ENCODE results near the gene LRRC4.

The LRRC4 gene

DNA sequence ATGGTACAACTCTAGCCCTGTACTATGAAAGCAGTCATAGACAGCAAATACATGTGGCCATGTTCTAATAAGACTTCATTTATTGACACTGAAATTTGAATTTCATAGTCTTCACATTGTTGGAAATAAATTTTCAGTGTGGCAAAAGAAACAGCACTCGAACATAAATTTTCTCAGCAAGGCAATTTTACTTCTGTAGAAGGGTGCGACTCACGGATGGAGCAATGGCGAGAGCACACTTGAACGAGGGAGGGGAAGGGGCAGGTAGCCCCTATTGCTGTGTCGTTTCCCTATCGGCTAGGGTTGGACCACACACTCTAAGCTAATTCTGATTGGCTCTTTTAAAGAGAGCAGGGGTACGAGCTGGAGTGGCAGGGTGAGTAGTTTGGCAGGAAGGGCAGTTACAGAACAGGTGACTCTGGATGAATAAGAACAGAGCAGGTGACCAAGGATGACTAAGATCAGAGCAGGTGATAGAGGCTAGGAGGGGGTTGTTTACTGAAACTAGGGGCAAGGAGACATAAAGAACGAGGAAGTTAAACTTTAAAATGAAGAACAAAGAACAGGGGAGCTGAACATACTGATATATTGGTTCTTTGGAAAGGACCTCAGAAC is 52.0 kb downstream of the LRRC4 start:
- no peak for DNase-seq (ENCODE audit: low spot score)

GRCh38 chr7:127978421-127978820 is 52.8 kb downstream of the LRRC4 start:
- no peak for DNase-seq (ENCODE audit: low spot score)
